ENCODE data around the gene SH3PXD2A.
"Not testable (repeated sequence)": the region's sequence is repeated elsewhere in the genome, so short reads cannot be mapped to it uniquely, and the experiment has no call there.

Gene SH3PXD2A

GRCh38 chr10:103793920-103794883, 61.2 kb downstream of the SH3PXD2A start:
- DNase-seq (ENCODE audit: low read depth in 3 of 3, low spot score in 1 of 3), result no peak

GRCh38 chr10:103793429-103793828, 61.9 kb downstream of the SH3PXD2A start:
- no peak for DNase-seq (ENCODE audit: low read depth in 3 of 3, low spot score in 1 of 3)

- DNase-seq (ENCODE audit: low read depth in 3 of 3, low spot score in 1 of 3), result no peak
Observed at GRCh38 chr10:103792547-103792946, 62.8 kb downstream of the SH3PXD2A start.

GRCh38 chr10:103791858-103792257, 63.5 kb downstream of the SH3PXD2A start:
- DNase-seq (ENCODE audit: low read depth in 3 of 3, low spot score in 1 of 3), result no peak

- DNase-seq (ENCODE audit: low read depth in 3 of 3, low spot score in 1 of 3), result no peak
Observed at GRCh38 chr10:103791291-103791690, 64.1 kb downstream of the SH3PXD2A start.

GRCh38 chr10:103790580-103790979, 64.8 kb downstream of the SH3PXD2A start:
- DNase-seq (ENCODE audit: low read depth in 3 of 3, low spot score in 1 of 3), result no peak

- no peak for DNase-seq (ENCODE audit: low read depth in 3 of 3, low spot score in 1 of 3)
Observed at GRCh38 chr10:103789771-103790201, 65.6 kb downstream of the SH3PXD2A start.

GRCh38 chr10:103789161-103789560, 66.2 kb downstream of the SH3PXD2A start:
- no peak for DNase-seq (ENCODE audit: low read depth in 3 of 3, low spot score in 1 of 3)

GRCh38 chr10:103787331-103787730, 68.0 kb downstream of the SH3PXD2A start:
- DNase-seq (ENCODE audit: low read depth in 3 of 3, low spot score in 1 of 3), result no peak

GRCh38 chr10:103786020-103786419, 69.4 kb downstream of the SH3PXD2A start:
- no peak for DNase-seq (ENCODE audit: low read depth in 3 of 3, low spot score in 1 of 3)

GRCh38 chr10:103784723-103785418, 70.5 kb downstream of the SH3PXD2A start:
- no peak for DNase-seq (ENCODE audit: low read depth in 3 of 3, low spot score in 1 of 3)

GRCh38 chr10:103784089-103784488, 71.3 kb downstream of the SH3PXD2A start:
- no peak for DNase-seq (ENCODE audit: low read depth in 3 of 3, low spot score in 1 of 3)

- DNase-seq (ENCODE audit: low read depth in 3 of 3, low spot score in 1 of 3), result no peak
Observed at GRCh38 chr10:103783681-103784080, 71.7 kb downstream of the SH3PXD2A start.

GRCh38 chr10:103781329-103782061, 73.9 kb downstream of the SH3PXD2A start:
- DNase-seq (ENCODE audit: low read depth in 3 of 3, low spot score in 1 of 3), result no peak

GRCh38 chr10:103780242-103781149, 74.9 kb downstream of the SH3PXD2A start:
- no peak for DNase-seq (ENCODE audit: low read depth in 3 of 3, low spot score in 1 of 3)

GRCh38 chr10:103778358-103779139, 76.8 kb downstream of the SH3PXD2A start:
- DNase-seq (ENCODE audit: low read depth in 3 of 3, low spot score in 1 of 3), result no peak

- DNase-seq (ENCODE audit: low read depth in 3 of 3, low spot score in 1 of 3), result no peak
Observed at GRCh38 chr10:103776878-103777591, 78.3 kb downstream of the SH3PXD2A start.

- DNase-seq (ENCODE audit: low read depth in 3 of 3, low spot score in 1 of 3), result no peak
Observed at GRCh38 chr10:103775776-103776175, 79.6 kb downstream of the SH3PXD2A start.

- DNase-seq (ENCODE audit: low read depth in 3 of 3, low spot score in 1 of 3), result not testable (repeated sequence)
Observed at GRCh38 chr10:103772846-103773245, 82.5 kb downstream of the SH3PXD2A start.
